GM12878 (cell line): ENCODE measurements around the gene VSTM2B. TPM values are rescaled to one million over a fixed set of nuclear protein-coding genes. Genes with fewer than 3 reads are reported as not detected.

ENCODE experiments used
- ATAC-seq: fragments of 200-7000 bp; cut with Tn5 transposase; 3 replicates; pipeline ENCODE4 v1.9.1; 2020; ENCODE audit warnings: mild to moderate bottlenecking, moderate library complexity
- BruUV-seq: library from RNA; stranded (reverse); fragments of 400-500 nt; replicated peaks from 2 replicates; lab custom pipeline; 2021; lab: Mats Ljungman, UMichigan
- CTCF ChIA-PET: fragments of 300-600 bp; sonication (Branson Sonifier 250); formaldehyde crosslinking; extraction: SDS; loops from one replicate; lab custom pipeline; 2021; ENCODE audit warnings: inconsistent platforms; lab: Yijun Ruan, JAX
- POLR2A ChIA-PET: fragments of 350-600 bp; formaldehyde crosslinking; extraction: SDS; loops from one replicate; lab custom pipeline; 2021; ENCODE audit warnings: inconsistent platforms; lab: Charles Lee
- RAD21 ChIA-PET: fragments of 300-600 bp; sonication (Branson Sonifier 250); formaldehyde crosslinking; loops from one replicate; lab custom pipeline; 2023; ENCODE audit warnings: antibody characterized with exemption; ENCODE audit not compliant: unreplicated experiment; lab: Charles Lee
- SMC1A ChIA-PET: fragments of 300-600 bp; sonication (Branson Sonifier 250); formaldehyde crosslinking; loops from one replicate; lab custom pipeline; 2023; ENCODE audit not compliant: unreplicated experiment, uncharacterized antibody; lab: Charles Lee
- DNase-seq: peaks from one replicate; pipeline ENCODE4 v3.0.0-alpha.2; 2011; ENCODE audit warnings: low read depth, low spot score
- FAIRE-seq: peaks from 3 replicates; lab custom pipeline; 2011; peaks lifted over from hg19 to GRCh38; lab: Jason Lieb, UNC
- H2AFZ ChIP-seq: 2 replicates; pipeline ENCODE4 v1.6.0; 2011; ENCODE audit warnings: low read depth, low read length, control low read depth; ENCODE audit not compliant: control insufficient read depth
- H3K27ac ChIP-seq: 2 replicates; pipeline ENCODE4 v1.5.1; 2011; ENCODE audit warnings: control low read depth; ENCODE audit not compliant: control insufficient read depth, insufficient read depth
- H3K27me3 ChIP-seq, 2 experiments: replicated peaks in 1 of 2; 2 replicates each; pipeline versions ENCODE4 v1.6.0 to v1.6.1; 2011; ENCODE audit warnings: low read length in 1 of 2; ENCODE audit not compliant: control insufficient read depth in 2 of 2, insufficient read depth in 2 of 2
- H3K36me3 ChIP-seq, 2 experiments: 2 replicates each; pipeline ENCODE4 v1.5.1; 2011; ENCODE audit warnings: low read length in 1 of 2; ENCODE audit not compliant: control insufficient read depth in 2 of 2, insufficient read depth in 2 of 2
- H3K4me1 ChIP-seq: 2 replicates; pipeline ENCODE4 v1.6.1; 2011; ENCODE audit warnings: mild to moderate bottlenecking, low read length, moderate library complexity, mixed read lengths; ENCODE audit not compliant: control insufficient read depth, insufficient read depth
- H3K4me2 ChIP-seq: 2 replicates; pipeline ENCODE4 v1.6.0; 2011; ENCODE audit warnings: control low read depth; ENCODE audit not compliant: control insufficient read depth, insufficient read depth
- H3K4me3 ChIP-seq: fragments of 200-600 bp; sonication (generic); 2 replicates; pipeline ENCODE4 v1.5.1; 2016
- H3K79me2 ChIP-seq: 2 replicates; pipeline ENCODE4 v1.6.0; 2011; ENCODE audit warnings: low read length; ENCODE audit not compliant: control insufficient read depth, insufficient read depth
- H3K9ac ChIP-seq: 2 replicates; pipeline ENCODE4 v1.8.0; 2011; ENCODE audit warnings: low read length, control low read depth, mixed read lengths; ENCODE audit not compliant: control insufficient read depth, insufficient read depth
- H3K9me3 ChIP-seq: replicated peaks from 3 replicates; pipeline ENCODE4 v1.5.1; 2011; ENCODE audit warnings: mild to moderate bottlenecking, low read length; ENCODE audit not compliant: control insufficient read depth, insufficient read depth
- H4K20me1 ChIP-seq: 2 replicates; pipeline ENCODE4 v1.6.0; 2011; ENCODE audit not compliant: control insufficient read depth, insufficient read depth
- ASH2L ChIP-seq: fragments of 300-600, 200-600 bp; sonication (generic); IDR thresholded peaks from 2 replicates; pipeline ENCODE4 v1.6.1; 2017; ENCODE audit warnings: low read depth, mild to moderate bottlenecking, borderline replicate concordance
- E2F8 ChIP-seq: fragments of 450-650 bp; IDR thresholded peaks from 2 replicates; pipeline ENCODE4 v1.6.1; 2018; ENCODE audit warnings: mild to moderate bottlenecking, low read depth, moderate library complexity; ENCODE audit not compliant: partially characterized antibody
- ESRRA ChIP-seq: IDR thresholded peaks from 2 replicates; pipeline ENCODE4 v1.6.1; 2012; ENCODE audit warnings: mild to moderate bottlenecking, low read length, improper control_type of control experiment
- JUNB ChIP-seq: IDR thresholded peaks from 2 replicates; pipeline ENCODE4 v1.6.1; 2016; ENCODE audit warnings: antibody characterized with exemption, mild to moderate bottlenecking
- RELA ChIP-seq: fragments of 450-650 bp; IDR thresholded peaks from 2 replicates; pipeline ENCODE4 v1.8.0; 2014; ENCODE audit warnings: borderline replicate concordance; ENCODE audit not compliant: partially characterized antibody
- SIX5 ChIP-seq: IDR thresholded peaks from 2 replicates; pipeline ENCODE4 v1.6.1; 2011; ENCODE audit warnings: mild to moderate bottlenecking, low read depth, low read length, moderate library complexity; ENCODE audit not compliant: severe bottlenecking
- SPI1 ChIP-seq: IDR thresholded peaks from 2 replicates; pipeline ENCODE4 v1.6.1; 2011; ENCODE audit warnings: low read depth, mild to moderate bottlenecking, low read length, moderate library complexity, borderline replicate concordance; ENCODE audit not compliant: insufficient read depth
- SREBF1 ChIP-seq: IDR thresholded peaks from 2 replicates; pipeline ENCODE4 v1.6.1; 2012; ENCODE audit warnings: mild to moderate bottlenecking, low read length
- SRF ChIP-seq, 2 experiments: IDR thresholded peaks; 2 replicates each; pipeline ENCODE4 v1.6.1; 2011; ENCODE audit warnings: low read depth in 2 of 2, low read length in 2 of 2, mild to moderate bottlenecking in 1 of 2, moderate library complexity in 1 of 2
- SUPT20H ChIP-seq: IDR thresholded peaks from 2 replicates; pipeline ENCODE4 v1.6.1; 2011; ENCODE audit warnings: low read depth, mild to moderate bottlenecking, low read length, moderate library complexity, borderline replicate concordance; ENCODE audit not compliant: control insufficient read depth
- ZBTB40 ChIP-seq: fragments of 450-650 bp; IDR thresholded peaks from 2 replicates; pipeline ENCODE4 v1.6.1; 2016; ENCODE audit warnings: mild to moderate bottlenecking, moderate library complexity, borderline replicate concordance
- WGBS: methylation state at CpG from one replicate; pipeline ENCODE4 v1.1.6; 2016; ENCODE audit warnings: low lambda C conversion rate; ENCODE audit not compliant: insufficient replicate concordance, insufficient coverage; ENCODE audit errors: missing lambda C conversion rate; 5-methylcytosine and 5-hydroxymethylcytosine counted together
- in situ Hi-C: fragments of 300-500 bp; cut with MboI; formaldehyde crosslinking; loops from 9 replicates; pipeline ENCODE4 v1.14.3; 2018; ENCODE audit warnings: mixed read lengths
- intact Hi-C: fragments of 100-400 bp; cut with micrococcal nuclease; formaldehyde crosslinking; loops from one replicate; pipeline ENCODE4 v1.14.2; 2022; ENCODE audit not compliant: unreplicated experiment
- polyA plus RNA-seq, 11 experiments: library from polyadenylated mRNA; depleted of rRNA in 4 of 11; unstranded in 6 of 11; stranded (reverse) in 5 of 11; fragments of >200 nt; fragmentation: Nextera tagmentation in 4 of 11; fragmentation: Illumina TruSeq in 1 of 11; extraction: Ambion mirVana in 4 of 11; extraction: Trizol in 1 of 11; gene quantifications; 1 replicate in 1 of 11; 2 replicates in 10 of 11; pipeline versions ENCODE4 v1.2.1 to v1.2.3, GENCODE V29; 2011 to 2016; ENCODE audit warnings: inconsistent platforms in 2 of 11, missing spikeins in 2 of 11, low read depth in 1 of 11
- total RNA-seq, 4 experiments: library from RNA; depleted of rRNA in 3 of 4; stranded (reverse); fragments of >200 nt in 3 of 4; fragmentation: Illumina TruSeq in 1 of 4; extraction: Trizol in 1 of 4; gene quantifications; 2 replicates each; pipeline versions ENCODE4 v1.2.1 to v1.2.3, GENCODE V29; 2013 to 2021

VSTM2B gene
- total and polyA plus RNA-seq, 10 of the 15 experiments (the other 5 are each of a cell fraction or from before 2014, with no cell fraction given): not detected

GRCh38 chr19:29502581-29502850, 23.3 kb upstream of the VSTM2B start (continued):
- TF ChIP-seq ZBTB40 (no peak), SPI1 (no peak), JUNB (no peak)

GRCh38 chr19:29503140-29503758, 22.5 kb upstream of the VSTM2B start:
- H3K79me2 ChIP-seq: no peaks in the 10 kb centered on the region
- no peaks in the 10 kb centered on the region for H3K27me3 ChIP-seq
- H3K4me3 ChIP-seq: no peak overlapping the region
- H3K4me1 ChIP-seq: no peaks in the 10 kb centered on the region
- in situ Hi-C loops (no loop called here), intact Hi-C loops (no loop called here)
- H3K9me3 ChIP-seq: no peaks in the 10 kb centered on the region
- ChIA-PET POLR2A (no interaction called here), RAD21 (no interaction called here), SMC1A (no interaction called here), CTCF (no interaction called here)
- FAIRE-seq (no peak), DNase-seq (no peak), ATAC-seq (no peak)
- BruUV-seq: no TSS peak
- H2AFZ ChIP-seq: no peak overlapping the region
- no peaks in the 10 kb centered on the region for H4K20me1 ChIP-seq
- no peaks in the 10 kb centered on the region for H3K36me3 ChIP-seq
- H3K9ac ChIP-seq: no peak overlapping the region
- WGBS: 28% methylated on average over 12 of the region's 12 CpGs
- H3K4me2 ChIP-seq: no peak overlapping the region
- no peak overlapping the region for H3K27ac ChIP-seq
- TF ChIP-seq SREBF1 (no peak), ASH2L (no peak), SRF (IDR thresholded peaks at IDR 0.05; ENCODE audit: low read depth in 2 of 2, low read length in 2 of 2) (no peak), SUPT20H (no peak), SIX5 (no peak), RELA (no peak), SPI1 (no peak), ESRRA (no peak), E2F8 (no peak)
